H9 (cell line): ENCODE data around the gene RAB11FIP4. TPM values are rescaled to one million over a fixed set of nuclear protein-coding genes. Genes with fewer than 3 reads are reported as not detected.

Experiments used
- DNase-seq: peaks from one replicate; pipeline ENCODE4 v3.0.0-alpha.2; 2017
- H2AFZ ChIP-seq: one replicate; pipeline ENCODE4 v1.6.1; 2013; ENCODE audit warnings: mild to moderate bottlenecking, low read length, control low read depth, moderate library complexity
- H2AK5ac ChIP-seq: 2 replicates; pipeline ENCODE4 v1.6.1; 2013; ENCODE audit warnings: low read length, control low read depth, mixed read lengths; ENCODE audit not compliant: insufficient read length
- H2BK120ac ChIP-seq: one replicate; pipeline ENCODE4 v1.6.1; 2013; ENCODE audit warnings: low read depth, mild to moderate bottlenecking, low read length, control low read depth, inconsistent platforms; ENCODE audit not compliant: poor library complexity, severe bottlenecking
- H2BK12ac ChIP-seq: 2 replicates; pipeline ENCODE4 v1.6.1; 2013; ENCODE audit warnings: low read length, control low read depth, mixed read lengths, low read depth; ENCODE audit not compliant: insufficient read length
- H2BK15ac ChIP-seq: 2 replicates; pipeline ENCODE4 v1.6.1; 2013; ENCODE audit warnings: low read depth, low read length, control low read depth
- H2BK20ac ChIP-seq: one replicate; pipeline ENCODE4 v1.6.1; 2013; ENCODE audit warnings: low read depth, mild to moderate bottlenecking, low read length, control low read depth, inconsistent platforms; ENCODE audit not compliant: poor library complexity, severe bottlenecking
- H2BK5ac ChIP-seq: 2 replicates; pipeline ENCODE4 v1.6.1; 2013; ENCODE audit warnings: low read length, control low read depth, mixed read lengths; ENCODE audit not compliant: insufficient read length
- H3K14ac ChIP-seq: 2 replicates; pipeline ENCODE4 v1.6.1; 2013; ENCODE audit warnings: low read length, control low read depth; ENCODE audit not compliant: insufficient read depth
- H3K18ac ChIP-seq: 2 replicates; pipeline ENCODE4 v1.6.1; 2013; ENCODE audit warnings: low read depth, mild to moderate bottlenecking, mixed read lengths, low read length, control low read depth; ENCODE audit not compliant: insufficient read length
- H3K23ac ChIP-seq: 2 replicates; pipeline ENCODE4 v1.6.1; 2013; ENCODE audit warnings: low read length, control low read depth, mixed read lengths, low read depth; ENCODE audit not compliant: insufficient read length
- H3K23me2 ChIP-seq: 2 replicates; pipeline ENCODE4 v1.6.1; 2013; ENCODE audit warnings: low read depth, mild to moderate bottlenecking, mixed read lengths, low read length, control low read depth; ENCODE audit not compliant: insufficient read length, poor library complexity, severe bottlenecking
- H3K27ac ChIP-seq: 2 replicates; pipeline ENCODE4 v1.5.1; 2013; ENCODE audit warnings: low read length, control low read depth, mixed read lengths, low read depth; ENCODE audit not compliant: insufficient read length
- H3K27me3 ChIP-seq: 2 replicates; pipeline ENCODE4 v1.6.1; 2013; ENCODE audit warnings: low read length, control low read depth, inconsistent platforms; ENCODE audit not compliant: insufficient read depth
- H3K4ac ChIP-seq: 2 replicates; pipeline ENCODE4 v1.6.1; 2013; ENCODE audit warnings: low read depth, mild to moderate bottlenecking, control low read depth, inconsistent platforms, low read length, moderate library complexity
- H3K4me1 ChIP-seq: 2 replicates; pipeline ENCODE4 v1.6.1; 2013; ENCODE audit warnings: low read length, control low read depth, inconsistent platforms; ENCODE audit not compliant: insufficient read depth
- H3K4me2 ChIP-seq: 2 replicates; pipeline ENCODE4 v1.6.1; 2013; ENCODE audit warnings: low read length, control low read depth, mixed read lengths; ENCODE audit not compliant: insufficient read length, insufficient read depth
- H3K56ac ChIP-seq: 2 replicates; pipeline ENCODE4 v1.6.1; 2013; ENCODE audit warnings: low read depth, mild to moderate bottlenecking, mixed read lengths, low read length, control low read depth; ENCODE audit not compliant: insufficient read length
- H3K79me1 ChIP-seq: 2 replicates; pipeline ENCODE4 v1.6.1; 2013; ENCODE audit warnings: low read depth, mild to moderate bottlenecking, moderate library complexity, low read length, control low read depth, inconsistent platforms; ENCODE audit not compliant: insufficient read depth, poor library complexity, severe bottlenecking
- H3K79me2 ChIP-seq: 2 replicates; pipeline ENCODE4 v1.6.1; 2013; ENCODE audit warnings: low read length, control low read depth, inconsistent platforms; ENCODE audit not compliant: insufficient read depth
- H3K9ac ChIP-seq: 2 replicates; pipeline ENCODE4 v1.6.1; 2013; ENCODE audit warnings: low read length, control low read depth, mixed read lengths; ENCODE audit not compliant: insufficient read length; ENCODE audit errors: extremely low read depth
- H3K9me3 ChIP-seq: one replicate; pipeline ENCODE4 v1.6.1; 2013; ENCODE audit warnings: low read depth, low read length, inconsistent platforms; ENCODE audit not compliant: control insufficient read depth
- H3T11ph ChIP-seq: one replicate; pipeline ENCODE4 v1.6.1; 2013; ENCODE audit warnings: mild to moderate bottlenecking, low read length, control low read depth, inconsistent platforms
- H4K20me1 ChIP-seq: one replicate; pipeline ENCODE4 v1.6.1; 2013; ENCODE audit not compliant: control insufficient read depth, insufficient read length, insufficient read depth
- H4K5ac ChIP-seq: 2 replicates; pipeline ENCODE4 v1.6.1; 2013; ENCODE audit warnings: low read depth, mild to moderate bottlenecking, mixed read lengths, low read length, control low read depth; ENCODE audit not compliant: insufficient read length
- H4K8ac ChIP-seq: replicated peaks from 2 replicates; pipeline ENCODE4 v1.6.1; 2013; ENCODE audit warnings: low read length, control low read depth, mixed read lengths, low read depth; ENCODE audit not compliant: insufficient read length
- H4K91ac ChIP-seq: 2 replicates; pipeline ENCODE4 v1.6.1; 2013; ENCODE audit warnings: low read depth, mild to moderate bottlenecking, moderate library complexity, mixed read lengths, low read length, control low read depth; ENCODE audit not compliant: insufficient read length
- H3K27ac Mint-ChIP-seq, 3 experiments: 2 replicates in 2 of 3; 3 replicates in 1 of 3; pipeline ENCODE4 v1.8.0; 2020 to 2021; ENCODE audit warnings: mixed read lengths in 3 of 3, mild to moderate bottlenecking in 1 of 3, moderate library complexity in 1 of 3
- H3K27me3 Mint-ChIP-seq: 2 replicates; pipeline ENCODE4 v1.8.0; 2021; ENCODE audit warnings: low read depth, mild to moderate bottlenecking, moderate library complexity, mixed read lengths
- H3K36me3 Mint-ChIP-seq, 3 experiments: 2 replicates in 2 of 3; 3 replicates in 1 of 3; pipeline ENCODE4 v1.8.0; 2020 to 2021; ENCODE audit warnings: low read depth in 3 of 3, mixed read lengths in 3 of 3; ENCODE audit not compliant: insufficient read depth in 1 of 3
- H3K4me1 Mint-ChIP-seq, 2 experiments: 2 replicates each; pipeline ENCODE4 v1.8.0; 2020; ENCODE audit warnings: mixed read lengths in 2 of 2
- H3K4me3 Mint-ChIP-seq, 2 experiments: 2 replicates in 1 of 2; 3 replicates in 1 of 2; pipeline ENCODE4 v1.8.0; 2020 to 2021; ENCODE audit warnings: mild to moderate bottlenecking in 2 of 2, mixed read lengths in 2 of 2, moderate library complexity in 1 of 2
- H3K9me3 Mint-ChIP-seq, 2 experiments: 2 replicates in 1 of 2; 3 replicates in 1 of 2; pipeline ENCODE4 v1.8.0; 2020; ENCODE audit warnings: mild to moderate bottlenecking in 2 of 2, mixed read lengths in 2 of 2, moderate library complexity in 1 of 2
- WGBS: extraction: QIAGEN DNeasy Blood & Tissue Kit; methylation state at CpG from one replicate; pipeline ENCODE4 v1.1.7; 2013; ENCODE audit warnings: missing lambda C conversion rate, low lambda C conversion rate, mixed read lengths; ENCODE audit not compliant: insufficient read length; ENCODE audit errors: extremely low coverage; 5-methylcytosine and 5-hydroxymethylcytosine counted together
- total RNA-seq: library from RNA; stranded (reverse); gene quantifications from 2 replicates; pipeline ENCODE4 v1.2.1, GENCODE V29; 2021
- TF ChIP-seq, protein P1 (sequence below): fragments of 200-600 bp; sonication (generic); conservative IDR thresholded peaks from 3 replicates; pipeline ENCODE4 v1.8.0; 2021; ENCODE audit warnings: antibody characterized with exemption, mild to moderate bottlenecking

RAB11FIP4 gene
- total RNA-seq, 1 experiment from 2014 or later: 25.7 TPM

DNA sequence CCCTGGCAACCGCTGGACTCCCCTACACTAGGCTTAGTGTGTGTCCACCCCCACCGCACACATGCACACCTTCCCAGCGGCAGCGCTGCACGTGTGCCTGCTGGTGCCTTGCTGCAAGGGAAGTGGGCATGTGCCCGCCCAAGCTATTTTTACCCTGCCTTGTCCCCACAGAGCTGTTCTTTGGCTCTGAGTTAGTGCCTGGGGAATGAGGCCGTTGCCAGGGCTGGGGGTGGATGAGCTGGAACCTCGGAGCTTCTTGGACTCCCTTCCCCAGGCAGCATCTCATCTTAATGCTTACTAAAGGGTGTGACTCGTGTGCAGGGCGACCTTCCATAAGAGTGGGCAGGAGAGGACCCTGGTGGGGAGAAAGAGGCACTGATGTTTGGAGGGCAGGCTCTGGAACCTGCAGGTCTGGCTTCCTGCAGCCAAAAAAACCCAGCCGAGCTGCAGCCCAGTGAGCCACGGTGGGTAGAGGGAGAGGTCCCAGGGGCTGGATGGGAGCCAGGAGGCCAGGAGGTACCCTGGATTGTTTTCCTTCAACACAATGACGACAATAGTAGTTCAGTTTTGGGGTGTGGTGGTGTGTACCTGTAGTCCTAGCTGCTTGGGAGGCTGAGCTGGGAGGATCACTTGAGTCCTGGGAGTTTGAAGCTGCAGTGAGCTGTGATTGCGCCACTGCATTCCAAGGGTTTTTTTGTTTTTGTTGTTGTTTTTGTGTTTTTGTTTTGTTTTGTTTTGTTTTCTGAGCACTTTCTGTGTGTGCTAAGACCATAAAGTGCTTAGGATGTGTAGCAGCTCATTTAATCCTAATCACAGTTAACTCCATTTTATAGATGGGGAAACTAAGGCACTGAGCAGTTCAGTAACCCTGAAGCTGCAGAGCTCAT lies 119.1 kb downstream of the RAB11FIP4 start:
- Histone ChIP-seq H2AK5ac (no peak overlapping the region), H3K23me2 (no peaks in the 10 kb centered on the region), H3K27me3 (no peaks in the 10 kb centered on the region), H3K79me2 (no peaks in the 10 kb centered on the region; the same call in 1 of the 2 replicates), H4K5ac (no peak overlapping the region), H3K4me2 (no peak overlapping the region), H3K9me3 (no peaks in the 10 kb centered on the region), H3T11ph (no peak overlapping the region), H3K79me1 (peaks cover 5% of the 10 kb centered on the region), H4K8ac (no peak overlapping the region), H4K20me1 (peaks cover 4% of the 10 kb centered on the region), H3K14ac (no peak overlapping the region; the same call in 1 of the 2 replicates), H3K4me1 (no peaks in the 10 kb centered on the region), H3K4ac (no peak overlapping the region), H2BK12ac (no peak overlapping the region), H3K18ac (no peak overlapping the region), H3K9ac (no peak overlapping the region), H2BK20ac (no peak overlapping the region), H2BK120ac (no peak overlapping the region), H3K56ac (no peak overlapping the region), H2BK5ac (no peak overlapping the region), H2AFZ (no peak overlapping the region), H3K23ac (no peak overlapping the region), H2BK15ac (no peak overlapping the region), H4K91ac (no peak overlapping the region), H3K27ac (no peak overlapping the region)
- Mint-ChIP-seq H3K27ac (peak overlapping the region in 1 of 3 experiments; percentile 57; a peak in 1 of 7 replicates), H3K4me3 (no peak overlapping the region), H3K36me3 (peaks cover 0 to 5% (median 0%) of the 10 kb centered on the region in 3 experiments; a peak in 3 of 7 replicates), H3K27me3 (no peaks in the 10 kb centered on the region), H3K4me1 (peaks cover 8 to 15% of the 10 kb centered on the region in 2 experiments), H3K9me3 (no peaks in the 10 kb centered on the region; a peak in 1 of 5 replicates)
- no peak for DNase-seq
- no CpG with 5 or more reads among the region's 14 CpGs for WGBS
- TF ChIP-seq, protein P1, sequence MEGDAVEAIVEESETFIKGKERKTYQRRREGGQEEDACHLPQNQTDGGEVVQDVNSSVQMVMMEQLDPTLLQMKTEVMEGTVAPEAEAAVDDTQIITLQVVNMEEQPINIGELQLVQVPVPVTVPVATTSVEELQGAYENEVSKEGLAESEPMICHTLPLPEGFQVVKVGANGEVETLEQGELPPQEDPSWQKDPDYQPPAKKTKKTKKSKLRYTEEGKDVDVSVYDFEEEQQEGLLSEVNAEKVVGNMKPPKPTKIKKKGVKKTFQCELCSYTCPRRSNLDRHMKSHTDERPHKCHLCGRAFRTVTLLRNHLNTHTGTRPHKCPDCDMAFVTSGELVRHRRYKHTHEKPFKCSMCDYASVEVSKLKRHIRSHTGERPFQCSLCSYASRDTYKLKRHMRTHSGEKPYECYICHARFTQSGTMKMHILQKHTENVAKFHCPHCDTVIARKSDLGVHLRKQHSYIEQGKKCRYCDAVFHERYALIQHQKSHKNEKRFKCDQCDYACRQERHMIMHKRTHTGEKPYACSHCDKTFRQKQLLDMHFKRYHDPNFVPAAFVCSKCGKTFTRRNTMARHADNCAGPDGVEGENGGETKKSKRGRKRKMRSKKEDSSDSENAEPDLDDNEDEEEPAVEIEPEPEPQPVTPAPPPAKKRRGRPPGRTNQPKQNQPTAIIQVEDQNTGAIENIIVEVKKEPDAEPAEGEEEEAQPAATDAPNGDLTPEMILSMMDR: no peak
